HUES6 (cell line): Measurements from ENCODE around the gene DYRK1A.

Experiments
- H3K27ac ChIP-seq: 2 replicates; pipeline ENCODE4 v1.7.0; 2013; ENCODE audit warnings: low read depth, mild to moderate bottlenecking, low read length, inconsistent platforms
- H3K27me3 ChIP-seq: 2 replicates; pipeline ENCODE4 v1.6.1; 2013; ENCODE audit warnings: low read length; ENCODE audit not compliant: control insufficient read depth, insufficient read depth
- H3K36me3 ChIP-seq: 2 replicates; pipeline ENCODE4 v1.6.1; 2013; ENCODE audit warnings: low read length; ENCODE audit not compliant: control insufficient read depth, insufficient read depth
- H3K4me1 ChIP-seq: 2 replicates; pipeline ENCODE4 v1.6.1; 2013; ENCODE audit warnings: low read length; ENCODE audit not compliant: control insufficient read depth, insufficient read depth
- H3K4me3 ChIP-seq: 2 replicates; pipeline ENCODE4 v1.5.1; 2013; ENCODE audit warnings: low read depth, low read length
- H3K9ac ChIP-seq: one replicate; pipeline ENCODE4 v1.6.1; 2013; ENCODE audit warnings: mild to moderate bottlenecking, low read length
- H3K9me3 ChIP-seq: 2 replicates; pipeline ENCODE4 v1.6.1; 2013; ENCODE audit warnings: low read depth, low read length; ENCODE audit not compliant: control insufficient read depth, insufficient read depth

Gene DYRK1A

DNA sequence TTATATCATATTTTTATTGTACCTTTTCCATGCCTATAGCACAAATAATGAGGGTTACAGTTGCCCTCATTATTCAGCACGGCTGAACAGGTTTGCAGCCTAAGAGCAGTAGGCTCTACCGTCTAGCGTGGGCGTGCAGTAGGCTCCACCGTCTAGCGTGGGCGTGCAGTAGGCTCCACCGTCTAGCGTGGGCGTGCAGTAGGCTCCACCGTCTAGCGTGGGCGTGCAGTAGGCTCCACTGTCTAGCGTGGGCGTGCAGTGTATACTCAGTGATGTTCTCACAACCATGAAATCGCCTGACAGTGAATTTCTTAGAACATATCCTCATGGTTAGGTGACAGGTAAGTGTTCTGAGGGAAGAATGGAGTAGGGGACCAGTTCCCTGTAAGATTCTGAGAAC is 84.9 kb downstream of the DYRK1A start:
- Histone ChIP-seq H3K4me3 (no peak overlapping the region), H3K9ac (no peak overlapping the region), H3K27ac (no peak overlapping the region), H3K27me3 (no peaks in the 10 kb centered on the region), H3K4me1 (peaks cover 52% of the 10 kb centered on the region), H3K36me3 (no peaks in the 10 kb centered on the region; the same call in 1 of the 2 replicates), H3K9me3 (no peaks in the 10 kb centered on the region)

DNA sequence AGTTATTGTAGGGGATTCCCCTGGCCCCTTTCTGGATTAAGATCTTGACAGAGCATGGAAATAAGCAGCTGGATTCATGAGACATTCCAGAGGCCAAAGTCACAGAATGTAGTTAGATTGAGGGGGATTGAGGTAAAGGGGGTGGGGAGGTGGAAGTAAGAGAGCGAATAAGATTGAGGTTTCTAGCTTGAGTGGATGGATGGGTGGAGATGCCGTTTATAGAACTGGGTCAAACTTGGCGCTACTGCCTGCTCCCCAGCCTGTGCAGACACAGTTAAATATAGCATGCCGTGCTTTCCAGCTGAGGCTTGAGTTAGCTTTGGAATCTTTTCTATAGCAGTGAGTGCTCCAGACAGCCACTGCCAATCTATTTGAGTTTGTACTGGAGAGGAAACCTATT is 85.7 kb downstream of the DYRK1A start:
- no peak overlapping the region for H3K27ac ChIP-seq
- H3K4me1 ChIP-seq: peaks cover 50% of the 10 kb centered on the region

DNA sequence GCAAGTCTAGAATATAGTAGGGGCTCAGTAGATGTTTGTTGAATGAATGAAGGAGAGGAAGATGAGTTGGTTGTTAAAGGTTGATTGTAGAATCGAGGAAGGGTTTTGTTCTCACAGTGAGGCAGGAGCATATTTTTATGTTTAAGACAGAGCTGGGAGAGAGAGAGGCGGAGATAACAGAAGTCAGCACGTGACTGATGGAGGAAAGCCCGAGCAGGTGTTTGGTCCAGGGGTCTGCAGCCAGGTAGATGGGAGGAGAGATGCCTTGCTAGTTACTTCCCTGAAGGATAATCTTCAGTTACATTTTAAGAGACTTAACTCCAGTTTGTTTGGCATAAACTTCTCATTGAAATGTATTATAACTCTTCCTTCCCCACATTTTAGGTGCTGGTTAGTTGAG is 86.8 kb downstream of the DYRK1A start:
- Histone ChIP-seq H3K36me3 (no peaks in the 10 kb centered on the region; the same call in 1 of the 2 replicates), H3K4me1 (peaks cover 61% of the 10 kb centered on the region), H3K4me3 (no peak overlapping the region), H3K9ac (no peak overlapping the region), H3K27ac (no peak overlapping the region), H3K9me3 (no peaks in the 10 kb centered on the region), H3K27me3 (no peaks in the 10 kb centered on the region)

More for the DNA sequence above, 85.7 kb downstream of the DYRK1A start:
- Histone ChIP-seq H3K9ac (no peak overlapping the region), H3K27me3 (no peaks in the 10 kb centered on the region), H3K9me3 (no peaks in the 10 kb centered on the region), H3K36me3 (no peaks in the 10 kb centered on the region; the same call in 1 of the 2 replicates), H3K4me3 (no peak overlapping the region)

DNA sequence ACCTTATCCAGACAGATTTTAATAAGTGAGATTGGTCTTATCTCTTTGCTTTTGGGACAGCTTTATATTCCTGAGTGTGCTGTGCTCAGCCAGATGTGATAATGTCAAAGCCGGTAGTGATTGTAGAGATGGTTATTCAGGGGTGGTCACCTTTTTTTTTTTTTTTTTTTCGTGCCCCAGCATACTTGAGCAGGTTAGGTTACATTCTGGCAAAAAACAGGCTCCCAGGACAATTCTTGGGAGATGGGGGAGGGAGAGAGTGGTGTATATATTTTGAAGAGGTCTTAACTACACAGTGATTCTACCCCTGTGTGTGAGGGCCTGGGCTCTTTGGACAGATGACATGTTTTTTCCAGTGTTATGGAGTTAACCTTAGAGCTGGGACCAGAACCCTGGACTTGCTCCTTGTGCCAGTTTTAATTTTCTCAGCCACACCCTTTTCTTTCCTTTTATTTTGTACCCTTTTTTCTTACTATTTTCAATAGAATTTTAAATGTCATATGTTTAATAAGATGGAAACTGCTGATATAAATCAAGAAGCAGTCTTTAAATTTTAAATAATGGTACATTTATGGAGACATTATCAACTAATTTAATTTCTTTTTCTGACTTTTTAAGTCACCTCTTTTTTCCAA is 88.4 kb downstream of the DYRK1A start:
- Histone ChIP-seq H3K4me1 (peaks cover 64% of the 10 kb centered on the region), H3K9ac (no peak overlapping the region), H3K27ac (peak overlapping the region; percentile 14; the same call in 1 of the 2 replicates)

DNA sequence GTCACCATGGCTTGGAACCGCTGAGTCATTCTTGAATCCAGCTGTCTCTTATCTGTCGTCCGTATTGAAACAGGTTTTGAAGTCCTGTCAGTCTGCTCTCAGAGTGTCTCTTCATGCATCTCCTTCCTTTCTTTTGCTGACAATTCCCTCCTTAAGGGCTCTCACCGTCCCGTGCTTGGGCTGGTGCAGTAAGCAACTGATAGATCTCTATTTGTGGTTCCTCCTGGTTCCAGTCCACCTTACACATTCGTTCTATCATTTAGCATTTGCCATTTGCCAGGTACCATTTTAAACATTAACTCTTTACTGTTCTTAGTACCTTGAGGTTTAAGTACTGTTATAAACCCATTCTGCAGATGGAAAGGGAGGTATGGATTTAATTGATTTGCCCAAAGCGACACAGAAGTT is 88.9 kb downstream of the DYRK1A start:
- Histone ChIP-seq H3K36me3 (no peaks in the 10 kb centered on the region; the same call in 1 of the 2 replicates), H3K4me3 (no peak overlapping the region), H3K27me3 (no peaks in the 10 kb centered on the region), H3K9ac (no peak overlapping the region), H3K9me3 (no peaks in the 10 kb centered on the region), H3K4me1 (peaks cover 60% of the 10 kb centered on the region), H3K27ac (peak overlapping the region; percentile 14; the same call in 1 of the 2 replicates)

More for the DNA sequence above, 88.4 kb downstream of the DYRK1A start:
- Histone ChIP-seq H3K36me3 (no peaks in the 10 kb centered on the region; the same call in 1 of the 2 replicates), H3K9me3 (no peaks in the 10 kb centered on the region), H3K4me3 (no peak overlapping the region), H3K27me3 (no peaks in the 10 kb centered on the region)

DNA sequence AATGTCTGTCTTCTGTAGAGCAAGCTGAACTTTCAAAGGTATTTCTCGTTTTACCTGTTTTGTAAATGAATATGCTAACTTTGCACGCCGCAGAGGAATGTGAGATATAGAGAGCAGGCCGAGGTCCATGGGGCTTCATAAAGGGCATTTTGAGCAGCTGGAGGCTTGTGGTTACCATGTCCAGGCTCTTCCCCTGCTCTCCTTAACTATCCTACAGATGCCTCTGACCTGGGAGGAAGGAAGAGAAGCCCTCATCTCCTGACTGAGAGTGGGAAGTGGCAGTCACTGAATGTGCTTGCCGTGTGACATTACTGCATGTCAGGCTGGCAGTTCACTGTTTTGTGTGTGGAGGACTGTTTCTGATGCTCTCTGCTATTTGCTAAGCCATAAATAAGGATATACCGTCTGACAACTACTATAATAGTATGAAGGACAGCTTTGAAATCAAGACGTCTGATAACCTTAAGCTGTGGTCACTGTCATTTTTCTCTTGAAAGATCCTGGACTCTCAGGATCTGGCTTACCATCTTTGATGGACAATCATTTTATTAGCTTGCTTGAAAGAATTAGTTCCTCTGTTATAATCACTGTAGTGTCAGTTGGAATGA is 92.2 kb downstream of the DYRK1A start:
- no peaks in the 10 kb centered on the region for H3K27me3 ChIP-seq
- H3K4me1 ChIP-seq: peaks cover 68% of the 10 kb centered on the region
- H3K9ac ChIP-seq: no peak overlapping the region

DNA sequence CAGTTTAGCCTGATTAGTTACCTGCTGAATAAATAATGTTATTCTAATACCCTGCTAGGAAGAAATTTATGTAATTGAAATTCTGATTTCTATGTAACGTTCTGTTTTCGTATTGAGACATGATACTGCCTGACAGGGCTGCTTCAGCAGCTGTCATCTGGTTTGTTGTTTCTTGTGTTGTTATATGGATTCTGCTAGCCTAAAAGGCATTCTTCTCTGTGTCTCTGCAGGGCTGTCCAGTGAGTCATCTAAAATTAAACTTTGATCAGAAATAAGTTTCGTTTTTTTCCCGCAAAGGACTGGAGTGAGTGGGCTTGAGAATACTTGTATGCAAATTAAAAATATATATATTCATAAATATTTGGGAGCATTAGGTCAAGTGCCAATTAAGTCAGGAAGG is 93.0 kb downstream of the DYRK1A start:
- peaks cover 62% of the 10 kb centered on the region for H3K4me1 ChIP-seq
- H3K27ac ChIP-seq: no peak overlapping the region
- H3K4me3 ChIP-seq: no peak overlapping the region
- H3K9ac ChIP-seq: no peak overlapping the region
- no peaks in the 10 kb centered on the region for H3K9me3 ChIP-seq
- H3K36me3 ChIP-seq: no peaks in the 10 kb centered on the region; the same call in 1 of the 2 replicates
- no peaks in the 10 kb centered on the region for H3K27me3 ChIP-seq

More for the DNA sequence above, 92.2 kb downstream of the DYRK1A start:
- no peaks in the 10 kb centered on the region for H3K9me3 ChIP-seq
- H3K36me3 ChIP-seq: no peaks in the 10 kb centered on the region; the same call in 1 of the 2 replicates
- H3K27ac ChIP-seq: no peak overlapping the region
- H3K4me3 ChIP-seq: no peak overlapping the region

DNA sequence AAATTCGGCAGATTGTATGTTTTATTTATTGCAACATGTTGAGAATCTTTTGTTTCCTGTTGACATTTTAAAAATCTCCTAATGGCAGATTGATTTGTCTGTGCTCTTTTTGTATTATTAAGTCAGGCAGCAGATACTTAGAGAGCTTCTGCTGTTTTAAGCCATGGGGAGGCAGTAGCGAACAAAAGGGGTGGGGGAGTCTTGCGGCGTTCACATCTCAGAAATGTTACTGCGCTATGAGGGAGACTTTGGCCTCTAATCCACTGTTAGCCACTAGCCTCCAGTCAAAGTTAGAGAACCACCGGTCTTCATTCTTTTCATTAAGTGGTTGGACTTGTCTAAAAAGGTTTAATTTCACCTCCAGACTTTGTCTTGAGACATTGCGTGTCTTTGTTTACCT is 93.6 kb downstream of the DYRK1A start:
- H3K4me1 ChIP-seq: peaks cover 55% of the 10 kb centered on the region
- H3K27me3 ChIP-seq: no peaks in the 10 kb centered on the region
- H3K4me3 ChIP-seq: no peak overlapping the region
- H3K9me3 ChIP-seq: no peaks in the 10 kb centered on the region
- H3K36me3 ChIP-seq: no peaks in the 10 kb centered on the region; the same call in 1 of the 2 replicates
- no peak overlapping the region for H3K9ac ChIP-seq
- H3K27ac ChIP-seq: no peak overlapping the region

DNA sequence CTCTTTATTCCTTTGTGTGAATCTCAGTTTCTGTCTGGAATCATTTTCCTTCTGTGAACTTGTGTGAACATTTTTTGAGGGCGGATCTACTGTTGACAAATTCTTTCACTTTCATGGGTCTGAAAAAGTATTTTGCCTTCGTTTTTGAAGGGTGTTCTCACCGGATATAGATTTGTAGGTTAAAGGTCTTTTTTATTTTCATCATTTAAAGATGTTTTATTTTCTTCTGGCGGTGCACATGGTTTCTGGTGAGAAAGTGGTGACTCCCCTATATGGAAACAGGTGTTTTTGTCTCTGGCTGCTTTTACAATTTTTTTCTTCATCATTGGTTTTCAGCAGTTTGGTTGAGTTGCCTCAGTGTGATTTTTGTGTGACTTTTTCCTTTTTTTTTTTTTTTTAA is 94.9 kb downstream of the DYRK1A start:
- Histone ChIP-seq H3K4me1 (peaks cover 50% of the 10 kb centered on the region), H3K36me3 (no peaks in the 10 kb centered on the region; the same call in 1 of the 2 replicates), H3K9ac (no peak overlapping the region), H3K4me3 (no peak overlapping the region), H3K27ac (no peak overlapping the region), H3K27me3 (no peaks in the 10 kb centered on the region), H3K9me3 (no peaks in the 10 kb centered on the region)

DNA sequence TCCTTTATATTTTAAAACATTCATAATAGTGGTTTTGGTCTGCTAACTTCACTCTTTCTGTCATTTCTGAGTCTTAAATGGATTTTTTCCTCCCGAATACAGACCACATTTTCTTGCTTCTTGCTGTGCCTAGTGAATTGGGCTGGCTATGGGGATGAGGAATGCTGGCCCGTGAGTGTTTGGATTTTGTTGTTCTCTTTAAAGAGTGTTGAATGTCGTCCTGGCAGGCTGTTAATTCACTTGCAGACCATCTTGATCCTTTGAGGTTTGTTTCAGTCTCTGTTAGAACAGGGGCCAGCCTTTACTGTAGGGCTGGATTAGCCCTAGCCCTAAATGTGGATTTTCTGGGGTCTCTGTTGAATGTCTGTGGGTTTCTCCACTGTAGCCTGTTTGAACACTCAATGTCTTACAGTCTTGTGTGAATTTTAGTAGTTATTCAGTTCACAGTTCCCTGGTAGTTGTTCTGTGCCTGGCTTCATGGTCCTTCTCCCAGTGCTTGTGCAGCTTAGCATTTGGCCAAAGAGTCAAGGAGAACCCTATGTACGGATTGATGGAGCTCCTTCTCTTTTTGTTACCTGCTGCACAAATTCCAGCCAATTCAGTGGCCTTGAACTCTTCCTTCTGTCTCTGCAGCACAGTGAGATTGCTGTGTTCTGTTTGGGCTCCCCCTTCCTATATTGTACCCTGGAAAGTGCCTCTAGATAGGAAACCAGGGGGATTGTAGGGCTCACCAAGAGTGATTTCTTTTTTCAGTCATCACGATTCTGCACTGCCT is 95.7 kb downstream of the DYRK1A start:
- Histone ChIP-seq H3K4me3 (0 out of 2 replicates have a peak overlapping the region, but pooled peaks have one; percentile 1), H3K4me1 (peaks cover 48% of the 10 kb centered on the region), H3K27ac (peak overlapping the region; percentile 4; the same call in 1 of the 2 replicates)

More for the DNA sequence above, 95.7 kb downstream of the DYRK1A start:
- Histone ChIP-seq H3K27me3 (no peaks in the 10 kb centered on the region), H3K9me3 (no peaks in the 10 kb centered on the region), H3K9ac (no peak overlapping the region), H3K36me3 (peaks cover 4% of the 10 kb centered on the region; the same call in 1 of the 2 replicates)
